Measurements from ENCODE around the gene EMP2.

EMP2 gene

GRCh38 chr16:10577305-10578202 is 2.8 kb downstream of the EMP2 start:
- no peak overlapping the region for H3K27ac ChIP-seq (ENCODE audit: low read depth, low read length)
- H3K27me3 ChIP-seq (ENCODE audit: insufficient read depth, low read length) = no peaks in the 10 kb centered on the region
- peaks cover 37% of the 10 kb centered on the region for H3K4me1 ChIP-seq (ENCODE audit: control insufficient read depth, insufficient read depth, low read length, unreplicated experiment)
- H3K79me2 ChIP-seq (ENCODE audit: control insufficient read depth, insufficient read depth, low read length, unreplicated experiment) = peaks cover 42% of the 10 kb centered on the region
- H2AFZ ChIP-seq (ENCODE audit: low read length, unreplicated experiment) = no peak overlapping the region
- no peaks in the 10 kb centered on the region for H3K36me3 ChIP-seq (ENCODE audit: insufficient read depth, low read length)
- no peak overlapping the region for H3K4me3 ChIP-seq (ENCODE audit: low read depth, low read length)

GRCh38 chr16:10576390-10577304 is 3.8 kb downstream of the EMP2 start:
- H2AFZ ChIP-seq (ENCODE audit: low read length, unreplicated experiment) = no peak overlapping the region
- no peaks in the 10 kb centered on the region for H3K27me3 ChIP-seq (ENCODE audit: insufficient read depth, low read length)
- peaks cover 39% of the 10 kb centered on the region for H3K4me1 ChIP-seq (ENCODE audit: control insufficient read depth, insufficient read depth, low read length, unreplicated experiment)
- peaks cover 44% of the 10 kb centered on the region for H3K79me2 ChIP-seq (ENCODE audit: control insufficient read depth, insufficient read depth, low read length, unreplicated experiment)
- no peaks in the 10 kb centered on the region for H3K36me3 ChIP-seq (ENCODE audit: insufficient read depth, low read length)
- no peak overlapping the region for H3K27ac ChIP-seq (ENCODE audit: low read depth, low read length)
- H3K4me3 ChIP-seq (ENCODE audit: low read depth, low read length) = no peak overlapping the region

DNA sequence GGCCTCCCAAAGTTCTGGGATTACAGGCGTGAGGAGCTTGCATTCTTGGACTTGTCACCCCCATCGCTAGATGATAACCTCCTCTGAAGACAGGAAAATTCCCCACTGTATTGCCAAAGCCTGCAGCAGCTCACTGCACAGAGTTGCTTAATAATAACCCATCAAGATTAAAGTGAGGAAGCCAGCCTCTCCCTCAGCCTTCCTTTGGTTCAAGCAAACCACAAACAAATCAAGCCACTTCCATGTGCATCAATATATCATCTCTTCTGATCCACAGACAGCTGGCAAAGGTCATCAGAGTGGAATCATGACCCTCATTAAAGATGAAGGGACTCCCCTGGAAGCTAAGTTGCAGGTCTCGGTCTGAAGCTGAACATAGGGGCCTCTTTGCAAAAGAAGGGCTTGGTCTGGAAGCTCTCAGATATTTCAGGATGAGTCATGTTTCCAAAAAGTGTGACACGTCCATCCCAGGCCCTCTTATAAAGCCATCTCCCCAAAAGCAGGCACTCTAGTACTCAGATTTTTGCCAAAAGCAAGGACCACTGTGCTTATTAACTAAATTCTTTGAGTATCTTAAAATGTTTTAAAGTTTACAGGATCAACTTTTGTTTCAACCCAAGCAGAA is 4.8 kb downstream of the EMP2 start:
- no peaks in the 10 kb centered on the region for H3K27me3 ChIP-seq (ENCODE audit: insufficient read depth, low read length)
- H3K27ac ChIP-seq (ENCODE audit: low read depth, low read length) = no peak overlapping the region
- no peak overlapping the region for H2AFZ ChIP-seq (ENCODE audit: low read length, unreplicated experiment)
- H3K4me1 ChIP-seq (ENCODE audit: control insufficient read depth, insufficient read depth, low read length, unreplicated experiment) = peaks cover 38% of the 10 kb centered on the region
- H3K4me3 ChIP-seq (ENCODE audit: low read depth, low read length) = no peak overlapping the region
- no peaks in the 10 kb centered on the region for H3K36me3 ChIP-seq (ENCODE audit: insufficient read depth, low read length)
- H3K79me2 ChIP-seq (ENCODE audit: control insufficient read depth, insufficient read depth, low read length, unreplicated experiment) = peaks cover 49% of the 10 kb centered on the region

- Histone ChIP-seq H3K27ac (ENCODE audit: low read depth, low read length) (no peak overlapping the region), H3K4me3 (ENCODE audit: low read depth, low read length) (no peak overlapping the region), H2AFZ (ENCODE audit: low read length, unreplicated experiment) (no peak overlapping the region), H3K4me1 (ENCODE audit: control insufficient read depth, insufficient read depth, low read length, unreplicated experiment) (peaks cover 30% of the 10 kb centered on the region), H3K36me3 (ENCODE audit: insufficient read depth, low read length) (no peaks in the 10 kb centered on the region), H3K79me2 (ENCODE audit: control insufficient read depth, insufficient read depth, low read length, unreplicated experiment) (peaks cover 40% of the 10 kb centered on the region), H3K27me3 (ENCODE audit: insufficient read depth, low read length) (no peaks in the 10 kb centered on the region)
These were observed 7.8 kb downstream of the EMP2 start for GRCh38 chr16:10572611-10573010.

DNA sequence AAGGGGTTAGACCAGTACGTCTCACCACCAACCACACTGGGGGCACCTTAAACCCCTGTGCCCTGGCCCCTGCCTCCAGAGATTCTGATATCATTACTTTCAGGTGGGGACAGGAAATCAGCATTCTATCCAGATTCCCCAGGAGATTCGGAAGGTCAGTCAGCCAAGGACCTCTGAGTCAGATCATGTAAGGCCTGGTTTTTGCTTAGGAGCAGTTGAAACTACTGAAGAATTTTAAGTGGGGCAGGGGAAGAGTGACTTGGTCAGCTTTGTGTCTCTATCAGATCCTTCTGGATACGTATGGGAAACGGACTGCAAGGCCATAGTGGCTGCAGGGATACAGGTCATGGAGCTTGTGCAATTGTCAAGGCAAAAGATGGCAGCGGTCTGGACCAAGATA is 9.0 kb downstream of the EMP2 start:
- H3K4me3 ChIP-seq (ENCODE audit: low read depth, low read length) = no peak overlapping the region
- H3K36me3 ChIP-seq (ENCODE audit: insufficient read depth, low read length) = no peaks in the 10 kb centered on the region
- H3K79me2 ChIP-seq (ENCODE audit: control insufficient read depth, insufficient read depth, low read length, unreplicated experiment) = peaks cover 29% of the 10 kb centered on the region
- H2AFZ ChIP-seq (ENCODE audit: low read length, unreplicated experiment) = no peak overlapping the region
- no peaks in the 10 kb centered on the region for H3K27me3 ChIP-seq (ENCODE audit: insufficient read depth, low read length)
- peaks cover 17% of the 10 kb centered on the region for H3K4me1 ChIP-seq (ENCODE audit: control insufficient read depth, insufficient read depth, low read length, unreplicated experiment)
- no peak overlapping the region for H3K27ac ChIP-seq (ENCODE audit: low read depth, low read length)

DNA sequence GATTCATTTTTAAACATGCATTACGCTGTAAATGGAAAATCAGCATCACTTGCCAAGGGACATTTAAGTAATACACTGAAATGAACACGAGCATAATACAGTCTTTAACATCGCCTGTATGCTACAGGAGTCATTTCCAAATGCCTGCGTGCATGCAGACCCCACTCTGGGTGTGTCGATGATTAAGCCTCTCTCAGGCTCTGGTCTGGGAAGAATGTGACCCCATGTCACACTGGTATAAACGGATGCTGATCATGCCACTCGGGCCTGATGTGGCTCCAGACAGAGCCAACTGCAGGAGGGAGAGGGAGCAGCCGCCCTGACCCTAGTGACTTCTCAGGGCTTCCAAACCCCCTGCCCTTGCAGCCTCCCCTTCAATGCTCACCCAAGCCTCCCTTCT is 10.8 kb downstream of the EMP2 start:
- no peak overlapping the region for H3K27ac ChIP-seq (ENCODE audit: low read depth, low read length)
- H3K4me1 ChIP-seq (ENCODE audit: control insufficient read depth, insufficient read depth, low read length, unreplicated experiment) = peaks cover 7% of the 10 kb centered on the region
- no peak overlapping the region for H2AFZ ChIP-seq (ENCODE audit: low read length, unreplicated experiment)
- peaks cover 29% of the 10 kb centered on the region for H3K79me2 ChIP-seq (ENCODE audit: control insufficient read depth, insufficient read depth, low read length, unreplicated experiment)
- no peaks in the 10 kb centered on the region for H3K27me3 ChIP-seq (ENCODE audit: insufficient read depth, low read length)
- no peak overlapping the region for H3K4me3 ChIP-seq (ENCODE audit: low read depth, low read length)
- H3K36me3 ChIP-seq (ENCODE audit: insufficient read depth, low read length) = no peaks in the 10 kb centered on the region

DNA sequence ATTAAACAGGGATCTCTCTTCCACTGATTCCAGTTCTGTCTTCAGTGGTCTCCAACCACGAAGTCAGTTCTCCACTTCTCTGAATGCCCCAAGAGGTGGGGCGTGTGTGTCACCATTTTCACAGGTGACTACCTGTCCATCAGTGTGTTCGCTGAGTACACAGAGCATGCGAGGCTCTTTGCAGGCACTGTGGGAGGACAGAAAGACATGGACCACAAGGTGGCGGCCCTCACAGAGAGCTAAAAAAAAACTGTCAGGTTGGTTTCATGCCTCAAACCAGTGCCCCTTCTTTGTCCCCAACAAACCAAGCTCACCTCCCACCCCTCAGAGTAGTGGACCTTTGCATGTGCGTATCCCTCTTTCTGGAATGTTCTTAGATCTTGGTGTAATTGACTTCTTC is 13.8 kb downstream of the EMP2 start:
- Histone ChIP-seq H3K27me3 (ENCODE audit: insufficient read depth, low read length) (no peaks in the 10 kb centered on the region), H3K79me2 (ENCODE audit: control insufficient read depth, insufficient read depth, low read length, unreplicated experiment) (peaks cover 12% of the 10 kb centered on the region), H3K27ac (ENCODE audit: low read depth, low read length) (no peak overlapping the region), H3K4me1 (ENCODE audit: control insufficient read depth, insufficient read depth, low read length, unreplicated experiment) (peaks cover 5% of the 10 kb centered on the region), H3K36me3 (ENCODE audit: insufficient read depth, low read length) (no peaks in the 10 kb centered on the region), H2AFZ (ENCODE audit: low read length, unreplicated experiment) (no peak overlapping the region), H3K4me3 (ENCODE audit: low read depth, low read length) (no peak overlapping the region)

DNA sequence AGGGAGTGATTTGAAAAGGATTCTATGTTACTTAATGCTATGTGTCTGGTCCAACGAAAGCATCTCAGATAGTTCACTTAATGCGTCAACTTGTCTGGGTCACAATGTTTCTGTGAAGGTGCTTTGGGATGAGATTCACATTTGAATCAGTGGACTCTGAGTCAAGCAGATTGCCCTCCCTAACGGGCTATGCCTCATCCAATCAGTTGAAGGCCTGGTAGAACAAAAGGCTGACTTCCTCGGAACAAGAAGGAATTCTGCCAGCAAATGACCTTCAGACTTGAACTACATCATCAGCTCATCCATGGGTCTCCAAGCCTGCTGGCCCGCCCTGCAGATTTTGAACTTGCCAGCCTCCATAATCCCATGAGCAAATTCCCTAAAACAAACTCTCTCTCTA is 15.2 kb downstream of the EMP2 start:
- Histone ChIP-seq H3K27ac (ENCODE audit: low read depth, low read length) (no peak overlapping the region), H3K79me2 (ENCODE audit: control insufficient read depth, insufficient read depth, low read length, unreplicated experiment) (peaks cover 6% of the 10 kb centered on the region), H3K27me3 (ENCODE audit: insufficient read depth, low read length) (no peaks in the 10 kb centered on the region), H3K36me3 (ENCODE audit: insufficient read depth, low read length) (no peaks in the 10 kb centered on the region), H3K4me1 (ENCODE audit: control insufficient read depth, insufficient read depth, low read length, unreplicated experiment) (no peaks in the 10 kb centered on the region), H2AFZ (ENCODE audit: low read length, unreplicated experiment) (no peak overlapping the region), H3K4me3 (ENCODE audit: low read depth, low read length) (no peak overlapping the region)

GRCh38 chr16:10564591-10564990 is 15.8 kb downstream of the EMP2 start:
- no peak overlapping the region for H3K4me3 ChIP-seq (ENCODE audit: low read depth, low read length)
- H3K4me1 ChIP-seq (ENCODE audit: control insufficient read depth, insufficient read depth, low read length, unreplicated experiment) = peaks cover 1% of the 10 kb centered on the region
- no peak overlapping the region for H2AFZ ChIP-seq (ENCODE audit: low read length, unreplicated experiment)
- no peaks in the 10 kb centered on the region for H3K27me3 ChIP-seq (ENCODE audit: insufficient read depth, low read length)
- no peaks in the 10 kb centered on the region for H3K36me3 ChIP-seq (ENCODE audit: insufficient read depth, low read length)
- peaks cover 2% of the 10 kb centered on the region for H3K79me2 ChIP-seq (ENCODE audit: control insufficient read depth, insufficient read depth, low read length, unreplicated experiment)
- H3K27ac ChIP-seq (ENCODE audit: low read depth, low read length) = no peak overlapping the region

DNA sequence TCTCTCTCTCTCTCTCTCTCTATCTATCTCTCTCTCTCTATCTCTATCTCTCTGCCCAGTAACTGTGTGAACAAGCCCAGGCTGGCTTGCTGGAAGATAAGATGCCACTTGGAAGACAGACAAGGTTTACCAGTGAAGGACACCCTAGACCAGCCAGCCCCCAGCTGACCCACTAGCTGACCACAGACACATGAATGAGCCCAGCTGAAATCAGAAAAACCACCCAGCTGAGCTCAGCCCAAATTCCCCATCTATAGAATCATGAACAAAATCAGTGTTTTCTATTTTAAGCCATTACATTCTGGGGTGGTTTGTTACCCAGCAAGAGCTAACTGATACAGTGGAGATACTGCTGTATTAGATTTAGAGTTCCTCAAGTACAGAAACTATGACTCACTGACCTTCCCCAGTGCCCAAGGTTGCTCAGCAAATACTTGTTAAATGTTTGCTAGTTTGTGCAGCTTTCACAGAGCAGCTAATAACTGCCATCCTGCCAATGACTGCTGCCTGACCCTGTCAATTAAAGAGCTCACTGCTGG is 18.0 kb downstream of the EMP2 start:
- Histone ChIP-seq H3K4me3 (ENCODE audit: low read depth, low read length) (no peak overlapping the region), H3K27ac (ENCODE audit: low read depth, low read length) (no peak overlapping the region), H3K4me1 (ENCODE audit: control insufficient read depth, insufficient read depth, low read length, unreplicated experiment) (peaks cover 21% of the 10 kb centered on the region), H3K36me3 (ENCODE audit: insufficient read depth, low read length) (no peaks in the 10 kb centered on the region), H3K79me2 (ENCODE audit: control insufficient read depth, insufficient read depth, low read length, unreplicated experiment) (no peaks in the 10 kb centered on the region), H3K27me3 (ENCODE audit: insufficient read depth, low read length) (no peaks in the 10 kb centered on the region), H2AFZ (ENCODE audit: low read length, unreplicated experiment) (no peak overlapping the region)
